BJ (cell line): ENCODE data around the gene CD93. TPM values are rescaled to one million over a fixed set of nuclear protein-coding genes. Genes with fewer than 3 reads are reported as not detected.

Experiments
- CTCF ChIA-PET: fragments of 350-600 bp; formaldehyde crosslinking; extraction: SDS; loops from one replicate; lab custom pipeline; 2021; ENCODE audit warnings: antibody characterized with exemption, inconsistent platforms; lab: Yijun Ruan, JAX
- POLR2A ChIA-PET: fragments of 300-600 bp; sonication (Branson Sonifier 250); formaldehyde crosslinking; extraction: SDS; loops from one replicate; lab custom pipeline; 2021; ENCODE audit warnings: antibody characterized with exemption; lab: Charles Lee
- DNase-seq: peaks from one replicate; pipeline ENCODE4 v3.0.0-alpha.2; 2011; ENCODE audit warnings: low read depth
- H3K27me3 ChIP-seq: 2 replicates; pipeline ENCODE4 v1.6.0; 2011; ENCODE audit warnings: low read length; ENCODE audit not compliant: control insufficient read depth, insufficient read depth
- H3K36me3 ChIP-seq: 2 replicates; pipeline ENCODE4 v1.5.1; 2011; ENCODE audit warnings: low read length; ENCODE audit not compliant: control insufficient read depth, insufficient read depth
- H3K4me3 ChIP-seq: 2 replicates; pipeline ENCODE4 v1.5.1; 2011; ENCODE audit warnings: low read depth, mild to moderate bottlenecking, control low read depth, low read length
- CTCF ChIP-seq: IDR thresholded peaks from 2 replicates; pipeline ENCODE4 v1.5.1; 2011; ENCODE audit warnings: low read depth, mild to moderate bottlenecking, control low read depth, inconsistent platforms, low read length, moderate library complexity; ENCODE audit not compliant: insufficient read depth
- polyA plus RNA-seq: library from polyadenylated mRNA; depleted of rRNA; stranded (reverse); fragments of >200 nt; gene quantifications from 2 replicates; pipeline ENCODE4 v1.2.3, GENCODE V29; 2011

CD93 gene
- polyA plus RNA-seq, 1 experiment = not detected

DNA sequence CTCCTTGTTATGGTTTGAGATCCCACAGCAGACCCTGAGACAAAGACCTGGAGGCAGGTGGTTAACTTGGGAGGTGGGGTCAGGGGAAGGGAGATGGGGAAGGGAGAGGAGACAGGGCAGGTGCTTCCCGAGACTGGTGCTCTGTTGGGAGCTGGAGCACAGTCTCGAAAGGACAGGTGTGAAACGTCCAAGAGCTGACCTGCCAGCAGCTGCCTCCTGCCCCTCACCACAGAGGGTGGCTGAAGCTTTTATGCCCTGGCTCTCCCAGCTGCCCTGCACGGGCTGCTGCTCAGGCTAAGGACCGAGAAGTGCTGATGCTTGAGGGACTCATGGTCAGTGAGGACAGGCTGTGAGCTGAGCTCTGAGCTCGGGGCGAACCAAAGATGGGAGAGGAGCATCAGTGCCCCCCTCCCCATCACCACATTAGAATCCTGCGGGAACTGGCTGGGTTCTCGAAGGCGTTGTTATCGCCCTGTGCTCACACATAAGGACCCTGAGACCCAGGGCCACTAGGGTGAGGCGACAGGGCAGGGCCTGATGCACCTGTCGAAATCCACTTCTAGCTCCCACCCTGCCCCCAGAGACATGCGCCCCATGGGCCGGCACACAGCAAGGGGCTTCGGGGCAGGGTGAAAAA is 25.3 kb upstream of the CD93 start:
- no peak overlapping the region for H3K4me3 ChIP-seq
- no peaks in the 10 kb centered on the region for H3K27me3 ChIP-seq
- POLR2A ChIA-PET = no interaction called here
- H3K36me3 ChIP-seq = no peaks in the 10 kb centered on the region
- CTCF ChIA-PET = no interaction called here
- DNase-seq = no peak
- no peak for TF ChIP-seq CTCF

GRCh38 chr20:23108871-23109270 is 22.7 kb upstream of the CD93 start:
- no peak overlapping the region for H3K4me3 ChIP-seq
- no peak for TF ChIP-seq CTCF
- no peaks in the 10 kb centered on the region for H3K36me3 ChIP-seq
- H3K27me3 ChIP-seq = no peaks in the 10 kb centered on the region
- CTCF ChIA-PET = interaction anchor here (1.1 kb wide), 1 partner anchor 13 kb away, joined by 3 read pairs; no protein-coding TSS in a partner anchor
- DNase-seq = no peak
- POLR2A ChIA-PET = no interaction called here

- TF ChIP-seq CTCF = no peak
- Histone ChIP-seq H3K27me3 (no peaks in the 10 kb centered on the region), H3K36me3 (no peaks in the 10 kb centered on the region), H3K4me3 (no peak overlapping the region)
- ChIA-PET POLR2A (no interaction called here), CTCF (interaction anchor here (0.6 kb wide), 1 partner anchor 16 kb away, joined by 3 read pairs; no protein-coding TSS in a partner anchor)
- DNase-seq = no peak
Observed at GRCh38 chr20:23107466-23107865, 21.3 kb upstream of the CD93 start.

- Histone ChIP-seq H3K27me3 (no peaks in the 10 kb centered on the region), H3K36me3 (no peaks in the 10 kb centered on the region), H3K4me3 (no peak overlapping the region)
- ChIA-PET POLR2A (no interaction called here), CTCF (no interaction called here)
- no peak for DNase-seq
- TF ChIP-seq CTCF = no peak
Observed at GRCh38 chr20:23106271-23106851, 20.2 kb upstream of the CD93 start.

DNA sequence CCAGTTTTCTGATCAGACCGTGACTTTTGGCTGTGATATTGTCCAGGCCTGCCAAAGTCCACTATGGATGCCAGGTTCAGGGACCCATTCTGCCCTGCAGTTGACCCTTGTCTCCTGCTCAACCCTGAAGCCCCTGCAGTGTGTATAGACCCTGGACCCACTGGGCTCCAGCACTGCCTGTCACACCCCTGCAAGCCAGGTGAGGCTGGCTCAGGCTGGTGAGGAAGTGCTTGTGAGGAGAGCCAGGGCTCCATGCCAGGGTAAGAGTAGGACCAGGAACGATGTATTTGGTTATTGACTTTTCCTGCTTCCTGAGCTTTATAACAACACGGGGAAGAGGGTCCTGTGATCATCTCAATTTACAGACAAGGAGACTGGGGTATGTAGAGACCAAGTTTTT is 19.1 kb upstream of the CD93 start:
- ChIA-PET POLR2A (no interaction called here), CTCF (no interaction called here)
- DNase-seq = no peak
- Histone ChIP-seq H3K27me3 (no peaks in the 10 kb centered on the region), H3K4me3 (no peak overlapping the region), H3K36me3 (no peaks in the 10 kb centered on the region)
- TF ChIP-seq CTCF = no peak
